Loucy (cell line): ENCODE data around the gene JOSD2.
A peak's percentile ranks its signal among the peaks of the same experiment; 100 is the strongest.

ENCODE experiments used
- EZH2phosphoT487 ChIP-seq: fragments of 200-600 bp; IDR thresholded peaks from 2 replicates; pipeline ENCODE4 v1.6.1; 2018; ENCODE audit warnings: antibody characterized with exemption, mild to moderate bottlenecking, moderate library complexity, borderline replicate concordance
- TF ChIP-seq, protein P1 (sequence below): fragments of 200-600 bp; sonication (generic); conservative IDR thresholded peaks from 2 replicates; pipeline ENCODE4 v1.5.1; 2014; ENCODE audit warnings: mild to moderate bottlenecking, antibody characterized with exemption, low read length

DNA sequence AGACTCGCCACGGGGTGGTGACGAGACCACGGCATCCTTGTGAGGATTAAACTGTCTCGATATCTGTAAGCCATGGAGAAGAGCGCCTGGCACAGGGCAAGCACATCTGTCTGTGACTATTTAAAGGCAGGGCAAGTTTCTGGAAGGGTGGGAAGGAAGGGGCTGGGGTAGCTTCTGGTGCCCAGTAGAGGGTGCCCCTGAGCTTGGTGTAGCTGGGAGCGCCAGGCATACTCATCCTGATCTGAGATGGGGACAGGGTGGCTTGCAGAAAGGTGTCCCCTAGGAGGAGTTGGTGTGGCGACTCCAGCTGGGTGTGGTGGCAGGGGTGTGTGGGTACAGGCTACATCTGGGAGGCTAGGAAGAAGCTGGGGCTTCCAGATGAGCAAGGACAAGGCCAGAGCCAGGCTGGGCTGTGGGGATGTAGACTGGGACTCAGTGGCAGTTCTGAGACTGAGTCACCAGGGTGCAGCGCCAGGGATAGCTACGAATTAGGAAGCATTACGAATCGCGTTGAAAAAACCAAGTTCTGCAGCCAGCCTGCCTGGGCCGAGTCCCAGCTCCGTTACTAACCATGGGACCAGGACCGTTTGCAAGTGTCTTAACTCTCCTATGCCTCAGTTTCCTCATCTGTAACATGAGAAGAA is 25.8 kb upstream of the JOSD2 start:
- TF ChIP-seq, protein P1, sequence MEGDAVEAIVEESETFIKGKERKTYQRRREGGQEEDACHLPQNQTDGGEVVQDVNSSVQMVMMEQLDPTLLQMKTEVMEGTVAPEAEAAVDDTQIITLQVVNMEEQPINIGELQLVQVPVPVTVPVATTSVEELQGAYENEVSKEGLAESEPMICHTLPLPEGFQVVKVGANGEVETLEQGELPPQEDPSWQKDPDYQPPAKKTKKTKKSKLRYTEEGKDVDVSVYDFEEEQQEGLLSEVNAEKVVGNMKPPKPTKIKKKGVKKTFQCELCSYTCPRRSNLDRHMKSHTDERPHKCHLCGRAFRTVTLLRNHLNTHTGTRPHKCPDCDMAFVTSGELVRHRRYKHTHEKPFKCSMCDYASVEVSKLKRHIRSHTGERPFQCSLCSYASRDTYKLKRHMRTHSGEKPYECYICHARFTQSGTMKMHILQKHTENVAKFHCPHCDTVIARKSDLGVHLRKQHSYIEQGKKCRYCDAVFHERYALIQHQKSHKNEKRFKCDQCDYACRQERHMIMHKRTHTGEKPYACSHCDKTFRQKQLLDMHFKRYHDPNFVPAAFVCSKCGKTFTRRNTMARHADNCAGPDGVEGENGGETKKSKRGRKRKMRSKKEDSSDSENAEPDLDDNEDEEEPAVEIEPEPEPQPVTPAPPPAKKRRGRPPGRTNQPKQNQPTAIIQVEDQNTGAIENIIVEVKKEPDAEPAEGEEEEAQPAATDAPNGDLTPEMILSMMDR = 0 out of 2 replicates have a peak, but pooled peaks have one; percentile 14
- no peak for TF ChIP-seq EZH2phosphoT487
